Hematopoietic multipotent progenitor cell treated with erythropoietin and hydrocortisone succinate and interleukin-3 and kit ligand, for 6 days (in vitro differentiated cells): ENCODE measurements around the gene PAPPA2.
"Not testable (repeated sequence)": the region's sequence is repeated elsewhere in the genome, so short reads cannot be mapped to it uniquely, and the experiment has no call there.

ENCODE experiments used
- DNase-seq: peaks from one replicate; pipeline ENCODE4 v3.0.0-alpha.2; 2015

Gene PAPPA2

GRCh38 chr1:176552217-176552991 is 89.4 kb downstream of the PAPPA2 start:
- no peak for DNase-seq

- DNase-seq: no peak
Measured at GRCh38 chr1:176552999-176553398, 90.0 kb downstream of the PAPPA2 start.

- DNase-seq: no peak
Measured at GRCh38 chr1:176556288-176556687, 93.3 kb downstream of the PAPPA2 start.

GRCh38 chr1:176557543-176558258 is 94.7 kb downstream of the PAPPA2 start:
- no peak for DNase-seq

- no peak for DNase-seq
Measured at GRCh38 chr1:176558561-176558960, 95.6 kb downstream of the PAPPA2 start.

GRCh38 chr1:176559474-176559873 is 96.5 kb downstream of the PAPPA2 start:
- DNase-seq: no peak

- peak; percentile 74 for DNase-seq
Measured at GRCh38 chr1:176559878-176560277, 96.9 kb downstream of the PAPPA2 start.

- no peak for DNase-seq
Measured at GRCh38 chr1:176560681-176561080, 97.7 kb downstream of the PAPPA2 start.

GRCh38 chr1:176561761-176562160 is 98.8 kb downstream of the PAPPA2 start:
- not testable (repeated sequence) for DNase-seq

- no peak for DNase-seq
Measured at GRCh38 chr1:176566004-176566975, 103.3 kb downstream of the PAPPA2 start.

GRCh38 chr1:176567190-176567794 is 104.3 kb downstream of the PAPPA2 start:
- no peak for DNase-seq

- no peak for DNase-seq
Measured at GRCh38 chr1:176568185-176568584, 105.2 kb downstream of the PAPPA2 start.

- no peak for DNase-seq
Measured at GRCh38 chr1:176574756-176575155, 111.8 kb downstream of the PAPPA2 start.

GRCh38 chr1:176575991-176576390 is 113.0 kb downstream of the PAPPA2 start:
- no peak for DNase-seq

- DNase-seq: no peak
Measured at GRCh38 chr1:176576670-176577069, 113.7 kb downstream of the PAPPA2 start.

- DNase-seq: no peak
Measured at GRCh38 chr1:176577646-176578197, 114.7 kb downstream of the PAPPA2 start.

- no peak for DNase-seq
Measured at GRCh38 chr1:176579087-176579486, 116.1 kb downstream of the PAPPA2 start.

GRCh38 chr1:176595217-176595616 is 132.2 kb downstream of the PAPPA2 start:
- DNase-seq: no peak

GRCh38 chr1:176601348-176601747 is 138.4 kb downstream of the PAPPA2 start:
- DNase-seq: no peak

- DNase-seq: no peak
Measured at GRCh38 chr1:176602388-176603004, 139.5 kb downstream of the PAPPA2 start.

- no peak for DNase-seq
Measured at GRCh38 chr1:176603696-176604095, 140.7 kb downstream of the PAPPA2 start.

- DNase-seq: no peak
Measured at GRCh38 chr1:176604461-176604860, 141.5 kb downstream of the PAPPA2 start.
